Astrocyte (in vitro differentiated cells and primary cell): ENCODE data around the gene CKLF. TPM values are rescaled to one million over a fixed set of nuclear protein-coding genes. Genes with fewer than 3 reads are reported as not detected.

Source experiments
- DNase-seq: peaks from one replicate; pipeline ENCODE4 v3.0.0-alpha.2; 2010; ENCODE audit warnings: low read depth
- FAIRE-seq: peaks from 2 replicates; lab custom pipeline; 2011; peaks lifted over from hg19 to GRCh38; lab: Jason Lieb, UNC
- H2AFZ ChIP-seq: 2 replicates; pipeline ENCODE4 v1.6.0; 2012; ENCODE audit warnings: low read depth, low read length, inconsistent platforms
- H3K27ac ChIP-seq: 2 replicates; pipeline ENCODE4 v1.5.1; 2011; ENCODE audit warnings: low read depth, low read length, inconsistent platforms
- H3K27me3 ChIP-seq: 2 replicates; pipeline ENCODE4 v1.6.0; 2011; ENCODE audit warnings: low read length, inconsistent platforms; ENCODE audit not compliant: insufficient read depth
- H3K36me3 ChIP-seq: 2 replicates; pipeline ENCODE4 v1.5.1; 2011; ENCODE audit warnings: low read length, inconsistent platforms; ENCODE audit not compliant: insufficient read depth
- H3K4me1 ChIP-seq: 2 replicates; pipeline ENCODE4 v1.5.1; 2011; ENCODE audit warnings: low read length, inconsistent platforms; ENCODE audit not compliant: insufficient read depth
- H3K4me2 ChIP-seq: 2 replicates; pipeline ENCODE4 v1.6.0; 2012; ENCODE audit warnings: low read length, inconsistent platforms
- H3K4me3 ChIP-seq: 2 replicates; pipeline ENCODE4 v1.5.1; 2011; ENCODE audit warnings: low read depth, mild to moderate bottlenecking, low read length, inconsistent platforms; ENCODE audit not compliant: insufficient read depth
- H3K79me2 ChIP-seq: 2 replicates; pipeline ENCODE4 v1.6.0; 2012; ENCODE audit warnings: mild to moderate bottlenecking, low read length, inconsistent platforms; ENCODE audit not compliant: insufficient read depth
- H3K9ac ChIP-seq: 2 replicates; pipeline ENCODE4 v1.6.0; 2012; ENCODE audit warnings: mild to moderate bottlenecking, low read length, inconsistent platforms
- H3K9me3 ChIP-seq: 2 replicates; pipeline ENCODE4 v1.5.1; 2012; ENCODE audit warnings: low read depth, mild to moderate bottlenecking, low read length, inconsistent platforms; ENCODE audit not compliant: insufficient read depth
- H4K20me1 ChIP-seq: 2 replicates; pipeline ENCODE4 v1.6.0; 2012; ENCODE audit warnings: low read length, inconsistent platforms; ENCODE audit not compliant: insufficient read depth
- H3K27ac Mint-ChIP-seq: one replicate; pipeline ENCODE4 v1.8.0; 2021; ENCODE audit warnings: mild to moderate bottlenecking, mixed read lengths; ENCODE audit not compliant: unreplicated experiment
- H3K27me3 Mint-ChIP-seq: one replicate; pipeline ENCODE4 v1.8.0; 2021; ENCODE audit warnings: low read depth, mixed read lengths; ENCODE audit not compliant: unreplicated experiment
- H3K36me3 Mint-ChIP-seq: one replicate; pipeline ENCODE4 v1.8.0; 2021; ENCODE audit warnings: low read depth, mixed read lengths; ENCODE audit not compliant: unreplicated experiment
- H3K4me1 Mint-ChIP-seq: one replicate; pipeline ENCODE4 v1.8.0; 2021; ENCODE audit warnings: low read depth, mixed read lengths; ENCODE audit not compliant: unreplicated experiment
- H3K4me3 Mint-ChIP-seq: one replicate; pipeline ENCODE4 v1.8.0; 2021; ENCODE audit warnings: mild to moderate bottlenecking, moderate library complexity, mixed read lengths; ENCODE audit not compliant: unreplicated experiment
- H3K9me3 Mint-ChIP-seq: one replicate; pipeline ENCODE4 v1.8.0; 2021; ENCODE audit warnings: mild to moderate bottlenecking, mixed read lengths; ENCODE audit not compliant: unreplicated experiment
- EZH2 ChIP-seq: IDR thresholded peaks from 2 replicates; pipeline ENCODE4 v1.6.1; 2012; ENCODE audit warnings: mild to moderate bottlenecking, low read length, inconsistent platforms; ENCODE audit not compliant: insufficient read depth
- total RNA-seq: library from RNA; stranded (reverse); gene quantifications from 2 replicates; pipeline ENCODE4 v1.2.1, GENCODE V29; 2021
- TF ChIP-seq, protein P1 (sequence below): IDR thresholded peaks from 2 replicates; pipeline ENCODE4 v1.5.1; 2011; ENCODE audit warnings: low read depth, mild to moderate bottlenecking, inconsistent platforms, low read length, moderate library complexity; ENCODE audit not compliant: insufficient read depth

CKLF gene
- total RNA-seq, 1 donor from 2014 or later = 24.5 TPM

GRCh38 chr16:66529475-66529874 is 22.9 kb upstream of the CKLF start:
- Histone ChIP-seq H3K27ac (no peak overlapping the region), H3K4me1 (no peaks in the 10 kb centered on the region), H4K20me1 (no peaks in the 10 kb centered on the region), H3K4me2 (no peak overlapping the region), H3K27me3 (no peaks in the 10 kb centered on the region), H2AFZ (no peak overlapping the region), H3K36me3 (peaks cover 8% of the 10 kb centered on the region), H3K9me3 (no peaks in the 10 kb centered on the region), H3K9ac (no peak overlapping the region), H3K79me2 (no peaks in the 10 kb centered on the region), H3K4me3 (no peak overlapping the region)
- H3K9me3 Mint-ChIP-seq = peaks cover 3% of the 10 kb centered on the region
- TF ChIP-seq, protein P1, sequence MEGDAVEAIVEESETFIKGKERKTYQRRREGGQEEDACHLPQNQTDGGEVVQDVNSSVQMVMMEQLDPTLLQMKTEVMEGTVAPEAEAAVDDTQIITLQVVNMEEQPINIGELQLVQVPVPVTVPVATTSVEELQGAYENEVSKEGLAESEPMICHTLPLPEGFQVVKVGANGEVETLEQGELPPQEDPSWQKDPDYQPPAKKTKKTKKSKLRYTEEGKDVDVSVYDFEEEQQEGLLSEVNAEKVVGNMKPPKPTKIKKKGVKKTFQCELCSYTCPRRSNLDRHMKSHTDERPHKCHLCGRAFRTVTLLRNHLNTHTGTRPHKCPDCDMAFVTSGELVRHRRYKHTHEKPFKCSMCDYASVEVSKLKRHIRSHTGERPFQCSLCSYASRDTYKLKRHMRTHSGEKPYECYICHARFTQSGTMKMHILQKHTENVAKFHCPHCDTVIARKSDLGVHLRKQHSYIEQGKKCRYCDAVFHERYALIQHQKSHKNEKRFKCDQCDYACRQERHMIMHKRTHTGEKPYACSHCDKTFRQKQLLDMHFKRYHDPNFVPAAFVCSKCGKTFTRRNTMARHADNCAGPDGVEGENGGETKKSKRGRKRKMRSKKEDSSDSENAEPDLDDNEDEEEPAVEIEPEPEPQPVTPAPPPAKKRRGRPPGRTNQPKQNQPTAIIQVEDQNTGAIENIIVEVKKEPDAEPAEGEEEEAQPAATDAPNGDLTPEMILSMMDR = no peak
- no peak for TF ChIP-seq EZH2
- DNase-seq (no peak), FAIRE-seq (no peak)
- peaks cover 28% of the 10 kb centered on the region for H3K36me3 Mint-ChIP-seq
- H3K4me1 Mint-ChIP-seq = peaks cover 7% of the 10 kb centered on the region
- no peak overlapping the region for H3K4me3 Mint-ChIP-seq
- H3K27ac Mint-ChIP-seq = no peak overlapping the region
- peaks cover 9% of the 10 kb centered on the region for H3K27me3 Mint-ChIP-seq

GRCh38 chr16:66534376-66534799 is 18.0 kb upstream of the CKLF start:
- TF ChIP-seq, protein P1 = no peak
- TF ChIP-seq EZH2 = no peak
- H3K9ac ChIP-seq = no peak overlapping the region
- H3K27me3 ChIP-seq = no peaks in the 10 kb centered on the region
- H3K9me3 ChIP-seq = no peaks in the 10 kb centered on the region
- Mint-ChIP-seq H3K9me3 (peaks cover 1% of the 10 kb centered on the region), H3K36me3 (peaks cover 34% of the 10 kb centered on the region), H3K27ac (no peak overlapping the region), H3K4me1 (peaks cover 4% of the 10 kb centered on the region), H3K4me3 (no peak overlapping the region), H3K27me3 (peaks cover 11% of the 10 kb centered on the region)
- DNase-seq (peak; percentile 28), FAIRE-seq (no peak)
- peaks cover 13% of the 10 kb centered on the region for H3K36me3 ChIP-seq
- H3K4me3 ChIP-seq = no peak overlapping the region
- no peaks in the 10 kb centered on the region for H4K20me1 ChIP-seq
- H2AFZ ChIP-seq = no peak overlapping the region
- H3K4me1 ChIP-seq = peaks cover under 1% of the 10 kb centered on the region
- H3K4me2 ChIP-seq = no peak overlapping the region
- H3K79me2 ChIP-seq = no peaks in the 10 kb centered on the region
- no peak overlapping the region for H3K27ac ChIP-seq

- Histone ChIP-seq H4K20me1 (no peaks in the 10 kb centered on the region), H2AFZ (no peak overlapping the region), H3K27me3 (no peaks in the 10 kb centered on the region), H3K4me2 (no peak overlapping the region), H3K9me3 (no peaks in the 10 kb centered on the region), H3K9ac (no peak overlapping the region), H3K79me2 (no peaks in the 10 kb centered on the region), H3K4me3 (no peak overlapping the region), H3K27ac (no peak overlapping the region), H3K4me1 (peaks cover 5% of the 10 kb centered on the region), H3K36me3 (peaks cover 6% of the 10 kb centered on the region)
- no peak overlapping the region for H3K4me3 Mint-ChIP-seq
- H3K4me1 Mint-ChIP-seq = peaks cover 11% of the 10 kb centered on the region
- DNase-seq = no peak
- TF ChIP-seq, protein P1 = no peak
- no peak for TF ChIP-seq EZH2
- H3K36me3 Mint-ChIP-seq = peaks cover 23% of the 10 kb centered on the region
- peaks cover 11% of the 10 kb centered on the region for H3K27me3 Mint-ChIP-seq
- peaks cover 1% of the 10 kb centered on the region for H3K9me3 Mint-ChIP-seq
- no peak for FAIRE-seq
- H3K27ac Mint-ChIP-seq = no peak overlapping the region
Observed at GRCh38 chr16:66536525-66536924, 15.9 kb upstream of the CKLF start.
